ENCODE measurements around the gene UBXN6.

The UBXN6 gene

GRCh38 chr19:4493104-4493928 lies 35.7 kb upstream of the UBXN6 start:
- DNase-seq, result no peak

- DNase-seq, result no peak
Observed at GRCh38 chr19:4492337-4493103, 34.9 kb upstream of the UBXN6 start.

- no peak for DNase-seq
Observed at GRCh38 chr19:4491446-4491845, 33.9 kb upstream of the UBXN6 start.

- DNase-seq, result no peak
Observed at GRCh38 chr19:4488496-4488895, 30.9 kb upstream of the UBXN6 start.

- DNase-seq, result no peak
Observed at GRCh38 chr19:4487572-4487971, 30.0 kb upstream of the UBXN6 start.

- no peak for DNase-seq
Observed at GRCh38 chr19:4483385-4483784, 25.8 kb upstream of the UBXN6 start.

GRCh38 chr19:4482721-4483364 lies 25.2 kb upstream of the UBXN6 start:
- no peak for DNase-seq

GRCh38 chr19:4477034-4477801 lies 19.6 kb upstream of the UBXN6 start:
- no peak for DNase-seq

- peak; percentile 49 for DNase-seq
Observed at GRCh38 chr19:4474514-4475022, 17.0 kb upstream of the UBXN6 start.

- no peak for DNase-seq
Observed at GRCh38 chr19:4473763-4474513, 16.3 kb upstream of the UBXN6 start.

- DNase-seq, result no peak
Observed at GRCh38 chr19:4473011-4473762, 15.6 kb upstream of the UBXN6 start.

- DNase-seq, result no peak
Observed at GRCh38 chr19:4472174-4472974, 14.8 kb upstream of the UBXN6 start, which contains the start of gene HDGFL2. TSS of gene HDGFL2 (plus strand) at chr19:4472297. CDS start at chr19:4472351, 54 bp downstream.

GRCh38 chr19:4471403-4472173 lies 14.0 kb upstream of the UBXN6 start:
- peak; percentile 98 for DNase-seq

GRCh38 chr19:4467835-4468234 lies 10.2 kb upstream of the UBXN6 start:
- DNase-seq, result no peak

GRCh38 chr19:4464815-4465581 lies 7.4 kb upstream of the UBXN6 start:
- DNase-seq, result no peak

- peak; percentile 48 for DNase-seq
Observed at GRCh38 chr19:4456843-4457653, 546 bp downstream of the UBXN6 start.

GRCh38 chr19:4456476-4456842 lies 1.1 kb downstream of the UBXN6 start:
- no peak for DNase-seq
